ENCODE measurements around the gene CHD2.

CHD2 gene

GRCh38 chr15:92963794-92964193 is 63.7 kb downstream of the CHD2 start:
- DNase-seq: no peak

GRCh38 chr15:92968926-92969651 is 69.0 kb downstream of the CHD2 start:
- DNase-seq: peak; percentile 15

DNA sequence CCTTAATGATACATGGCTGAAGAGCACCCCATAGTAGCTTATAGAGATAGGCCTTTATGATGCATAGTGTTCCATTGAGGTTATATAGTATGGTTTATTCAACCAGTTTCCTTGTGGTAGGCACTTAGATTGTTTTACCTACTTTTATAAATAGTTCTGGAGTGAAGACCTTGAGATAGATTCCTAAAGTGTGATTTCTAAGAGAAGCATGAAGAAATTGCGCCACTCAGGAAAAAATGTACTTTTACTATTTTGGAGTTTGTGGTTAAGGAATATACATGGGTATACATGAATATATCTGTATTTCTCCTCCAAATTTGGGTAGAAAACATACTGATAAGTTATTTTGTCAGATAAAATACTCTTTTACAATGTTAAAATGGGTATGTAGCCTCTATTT is 70.5 kb downstream of the CHD2 start:
- DNase-seq: no peak

GRCh38 chr15:92971081-92971480 is 71.0 kb downstream of the CHD2 start:
- no peak for DNase-seq

DNA sequence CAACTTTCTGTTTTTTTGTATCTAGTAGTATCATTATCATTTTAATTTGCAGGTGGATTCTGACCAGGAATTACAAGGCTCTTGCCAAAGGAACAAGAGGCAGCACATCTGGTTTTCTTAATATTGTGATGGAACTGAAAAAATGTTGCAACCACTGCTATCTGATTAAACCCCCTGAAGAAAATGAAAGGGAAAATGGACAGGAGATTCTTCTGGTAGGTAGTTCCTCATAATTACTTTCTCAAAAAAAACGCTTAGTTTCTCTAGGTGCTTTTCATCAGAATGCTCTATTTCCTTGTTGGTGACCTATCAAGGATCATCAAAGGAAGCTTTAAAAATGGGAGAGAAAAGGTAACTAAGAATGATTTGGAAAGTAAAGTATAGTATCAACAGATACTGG is 71.6 kb downstream of the CHD2 start:
- DNase-seq: peak; percentile 37

DNA sequence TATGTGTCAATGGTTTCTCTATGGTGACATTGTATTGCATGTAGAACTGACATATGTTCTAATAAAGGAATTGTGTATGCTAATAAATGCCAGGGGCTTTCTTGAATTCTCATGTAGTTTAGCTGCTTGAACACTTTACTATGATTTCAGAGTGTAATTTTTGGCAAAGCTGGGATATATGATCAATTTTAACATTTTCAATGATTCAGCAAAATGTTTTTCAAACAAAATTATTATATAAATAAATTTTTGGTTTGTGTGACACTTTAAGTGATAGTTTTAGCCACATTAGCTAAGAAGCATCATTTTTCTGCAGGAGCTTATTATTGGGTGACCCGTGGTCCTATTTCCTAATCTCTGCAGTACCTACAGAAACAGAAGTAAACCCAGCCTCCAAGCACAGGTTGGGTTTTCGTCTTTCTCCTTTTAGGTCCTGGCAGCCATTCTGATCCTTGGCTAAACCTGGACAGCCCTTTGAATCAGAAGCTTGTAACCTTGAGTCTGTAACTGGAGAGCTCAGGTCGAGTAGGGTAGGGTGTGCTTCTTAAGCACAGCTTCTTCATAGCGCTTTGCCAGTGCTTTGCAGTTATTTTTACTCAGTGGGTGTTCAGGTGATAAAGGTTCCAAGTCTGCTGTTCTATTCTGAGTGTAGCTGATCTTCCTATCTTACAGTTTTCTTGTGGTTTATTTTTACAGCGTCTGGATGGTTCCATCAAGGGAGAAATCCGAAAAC is 74.2 kb downstream of the CHD2 start:
- DNase-seq: no peak

GRCh38 chr15:92979011-92979701 is 79.0 kb downstream of the CHD2 start:
- DNase-seq: no peak

- no peak for DNase-seq
Observed at GRCh38 chr15:92981333-92981732, 81.2 kb downstream of the CHD2 start.

DNA sequence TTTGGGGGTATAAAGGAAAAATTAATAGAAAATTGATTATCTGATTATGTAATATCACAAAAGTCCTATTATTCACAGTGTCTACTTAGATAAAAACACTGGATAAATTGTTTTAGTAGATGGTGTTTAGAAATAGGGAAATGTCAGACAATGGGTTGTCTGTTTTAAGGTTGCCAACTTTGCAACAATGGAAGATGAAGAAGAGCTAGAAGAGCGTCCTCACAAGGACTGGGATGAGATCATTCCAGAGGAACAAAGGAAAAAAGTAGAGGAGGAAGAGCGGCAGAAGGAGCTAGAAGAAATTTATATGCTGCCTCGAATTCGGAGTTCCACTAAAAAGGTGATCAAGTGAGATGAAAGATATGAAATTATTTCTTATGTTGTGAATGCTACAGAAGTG is 84.0 kb downstream of the CHD2 start:
- no peak for DNase-seq

DNA sequence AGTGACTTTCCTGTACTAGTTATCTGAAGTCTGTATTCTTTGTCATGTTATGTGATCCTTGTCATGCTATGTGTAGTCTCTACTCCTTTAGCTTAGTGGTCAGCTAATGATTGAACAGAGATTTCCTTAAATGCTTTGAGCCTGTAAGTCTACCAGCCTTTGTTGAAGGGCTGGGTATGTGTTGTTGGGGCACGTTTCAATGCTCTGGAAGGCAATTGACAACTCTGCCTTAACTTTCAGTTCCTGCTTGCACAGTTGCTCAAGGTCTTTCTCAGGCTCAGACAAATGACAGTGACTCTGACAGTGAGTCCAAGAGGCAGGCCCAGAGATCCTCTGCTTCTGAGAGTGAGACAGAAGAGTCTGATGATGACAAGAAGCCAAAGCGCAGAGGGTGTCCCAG is 89.3 kb downstream of the CHD2 start:
- no peak for DNase-seq

GRCh38 chr15:92990031-92990430 is 89.9 kb downstream of the CHD2 start:
- no peak for DNase-seq

DNA sequence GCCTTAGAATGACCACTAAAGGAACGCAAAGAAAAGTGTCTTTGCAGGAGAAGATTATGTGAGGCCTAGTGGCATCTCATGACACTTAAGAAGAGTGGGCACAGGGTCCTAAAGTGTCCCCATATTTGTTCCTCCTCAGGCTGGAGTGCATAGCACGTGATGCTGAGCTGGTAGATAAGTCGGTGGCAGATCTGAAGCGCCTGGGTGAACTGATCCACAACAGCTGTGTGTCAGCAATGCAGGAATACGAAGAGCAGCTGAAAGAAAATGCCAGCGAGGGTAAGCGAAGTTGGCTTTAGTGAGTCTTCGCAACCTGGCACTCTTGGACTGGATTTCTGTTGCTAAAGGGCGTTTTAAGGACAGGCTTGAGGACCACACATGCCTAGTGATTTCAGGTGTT is 92.6 kb downstream of the CHD2 start:
- DNase-seq: no peak

GRCh38 chr15:92997821-92998220 is 97.7 kb downstream of the CHD2 start:
- DNase-seq: no peak

DNA sequence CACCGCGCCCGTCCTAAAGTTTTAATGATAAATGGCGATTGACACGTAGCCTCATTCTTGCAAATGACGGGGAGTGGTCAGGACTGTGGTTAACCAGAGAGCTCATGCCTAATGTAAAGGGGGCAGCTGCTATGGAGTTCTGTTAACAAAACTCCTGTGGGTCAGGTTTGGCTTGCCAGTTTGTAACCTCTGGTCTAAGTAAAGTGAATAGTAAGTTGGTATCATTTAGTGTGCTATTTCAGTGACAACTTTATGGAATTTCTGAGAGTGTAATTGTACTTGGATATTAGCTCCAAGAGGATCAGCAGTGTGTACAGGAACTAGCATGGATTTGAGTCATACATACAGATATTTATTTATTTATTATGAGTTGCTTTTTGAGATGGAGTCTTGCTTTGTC is 101.0 kb downstream of the CHD2 start:
- DNase-seq: no peak

- peak; percentile 26 for DNase-seq
Observed at GRCh38 chr15:93001881-93002280, 101.8 kb downstream of the CHD2 start.

DNA sequence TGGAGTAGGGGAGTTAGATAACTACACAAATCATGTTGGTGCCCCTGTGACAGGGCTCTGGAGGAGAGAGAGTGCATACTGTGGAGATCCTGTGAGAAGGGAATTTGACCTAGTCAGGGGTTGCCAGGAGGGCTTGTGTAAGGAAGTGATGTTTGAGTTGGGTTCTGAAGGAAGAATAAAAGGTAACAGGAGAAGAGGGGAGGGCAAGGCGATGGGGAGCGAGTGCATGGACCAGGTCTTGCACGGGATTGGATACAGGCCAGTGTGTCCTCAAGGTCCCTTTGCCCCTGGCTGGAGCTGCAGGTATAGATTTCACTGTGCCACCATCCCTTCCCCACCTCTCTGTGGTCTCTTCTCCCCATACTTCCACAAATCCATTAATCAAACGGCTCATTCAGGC is 105.0 kb downstream of the CHD2 start:
- DNase-seq: no peak

- no peak for DNase-seq
Observed at GRCh38 chr15:93007994-93008393, 107.9 kb downstream of the CHD2 start.

DNA sequence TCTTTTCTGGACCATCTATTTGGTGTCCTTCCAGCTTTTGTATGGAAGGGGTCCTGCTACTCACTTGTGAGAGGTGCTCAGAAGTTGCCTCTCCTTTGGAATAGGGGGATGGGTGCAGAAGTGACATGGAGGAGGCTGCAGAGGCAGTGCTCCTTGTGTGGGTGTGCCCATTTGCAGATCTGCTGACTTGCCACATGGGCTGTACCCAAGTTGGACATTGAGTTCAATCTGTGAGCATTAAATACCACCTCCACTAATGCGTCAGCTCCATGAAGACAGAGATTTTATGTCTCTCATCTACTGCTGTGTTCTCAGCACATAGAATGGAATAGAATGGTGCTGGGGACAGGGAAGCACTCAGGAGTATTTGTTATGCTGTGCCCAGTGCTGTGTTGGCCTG is 112.7 kb downstream of the CHD2 start:
- no peak for DNase-seq

DNA sequence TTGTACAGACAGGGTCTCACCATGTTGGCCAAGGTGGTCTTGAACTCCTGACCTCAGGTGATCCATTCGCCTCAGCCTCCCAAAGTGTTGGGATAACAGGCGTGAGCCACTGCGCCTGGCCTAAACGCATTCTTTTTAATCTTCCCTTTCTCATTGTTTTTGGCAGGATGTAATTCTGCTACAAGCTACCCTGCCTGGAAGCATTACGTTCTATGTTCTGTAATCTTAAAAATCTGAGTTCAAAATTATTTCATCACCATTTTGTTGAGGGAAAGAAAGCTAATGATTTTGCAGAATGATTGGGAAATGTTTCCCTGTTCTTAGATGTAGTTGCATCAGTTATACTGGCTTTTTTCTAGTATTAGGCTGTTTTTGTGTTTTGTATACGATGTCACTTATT is 117.4 kb downstream of the CHD2 start:
- peak; percentile 39 for DNase-seq

- DNase-seq: no peak
Observed at GRCh38 chr15:93018574-93018973, 118.5 kb downstream of the CHD2 start.

DNA sequence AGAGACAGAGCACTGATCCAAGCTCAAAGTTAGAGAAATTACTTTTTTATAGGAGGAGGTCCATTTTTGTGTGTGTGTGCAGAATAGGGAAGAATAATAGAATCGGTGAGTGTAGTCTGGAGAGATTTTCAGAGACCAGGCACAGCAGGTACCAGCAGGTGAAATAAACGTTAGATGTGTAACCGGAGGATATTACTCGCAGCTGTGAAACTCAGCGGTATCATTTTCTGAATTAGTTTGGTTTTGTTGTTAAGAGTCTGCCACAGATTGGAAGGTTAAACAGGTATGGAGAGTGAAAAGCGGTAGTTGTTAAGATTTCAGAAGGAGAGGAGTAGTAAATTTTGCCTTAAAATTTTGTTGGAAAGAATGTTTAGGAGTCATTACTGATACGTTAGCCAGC is 119.0 kb downstream of the CHD2 start:
- no peak for DNase-seq

DNA sequence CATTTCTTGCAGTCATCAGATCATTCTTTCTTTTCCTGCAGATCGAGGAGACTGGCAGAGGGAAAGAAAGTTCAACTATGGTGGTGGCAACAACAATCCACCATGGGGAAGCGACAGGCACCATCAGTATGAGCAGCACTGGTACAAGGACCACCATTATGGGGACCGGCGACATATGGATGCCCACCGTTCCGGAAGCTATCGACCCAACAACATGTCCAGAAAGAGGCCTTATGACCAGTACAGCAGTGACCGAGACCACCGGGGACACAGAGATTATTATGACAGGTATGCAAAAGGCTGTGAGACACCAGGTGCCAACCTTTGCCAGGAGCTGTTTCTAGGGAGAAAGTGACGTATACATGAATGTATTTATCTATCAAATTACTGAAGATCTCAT is 119.8 kb downstream of the CHD2 start:
- no peak for DNase-seq

GRCh38 chr15:93020976-93021772 is 121.0 kb downstream of the CHD2 start:
- DNase-seq: no peak

Measured in hematopoietic multipotent progenitor cell treated with erythropoietin and hydrocortisone succinate and interleukin-3 and kit ligand, for 6 days (in vitro differentiated cells).